ENCODE data around the gene TOP2A. TPM values are rescaled to one million over a fixed set of nuclear protein-coding genes. Genes with fewer than 3 reads are reported as not detected.

Gene TOP2A
- total RNA-seq, 3 donors from 2014 or later (not counting 1 experiment from before 2014, with no cell fraction given) = 2.0 to 6.4 (median 4.6) TPM

GRCh38 chr17:40352237-40352778 lies 65.4 kb downstream of the TOP2A start:
- H3K27ac Mint-ChIP-seq = peak overlapping the region; percentile 18 to 85
- Histone ChIP-seq H3K27me3 (ENCODE audit: control insufficient read depth, insufficient read depth, low read length) (no peaks in the 10 kb centered on the region), H3K4me3 (ENCODE audit: low read length) (no peak overlapping the region), H3K9me3 (ENCODE audit: control insufficient read depth, insufficient read depth, low read length) (no peaks in the 10 kb centered on the region), H3K27ac (ENCODE audit: low read length) (no peak overlapping the region), H3K36me3 (ENCODE audit: control insufficient read depth, insufficient read depth, low read length) (peaks cover 71% of the 10 kb centered on the region), H3K4me1 (ENCODE audit: control insufficient read depth, insufficient read depth, low read length) (peaks cover 59% of the 10 kb centered on the region)
- TF ChIP-seq CTCF (IDR thresholded peaks at IDR 0.05) = no peak
- 92% methylated on average over 7 of the region's 7 CpGs for WGBS (ENCODE audit: insufficient coverage)
- no peaks in the 10 kb centered on the region for H3K9me3 Mint-ChIP-seq
- ATAC-seq = no peak
- intact Hi-C loops (cut with micrococcal nuclease) = no loop called here
- no peaks in the 10 kb centered on the region for H3K27me3 Mint-ChIP-seq (ENCODE audit: low read depth in 2 of 2)
- no peaks in the 10 kb centered on the region for H3K36me3 Mint-ChIP-seq
- no peak for DNase-seq
- H3K4me3 Mint-ChIP-seq = peak overlapping the region; percentile 1
- H3K4me1 Mint-ChIP-seq = peaks cover 26 to 55% of the 10 kb centered on the region in 2 donors

- intact Hi-C loops (cut with micrococcal nuclease) = no loop called here
- ATAC-seq (no peak), DNase-seq (no peak)
- Histone ChIP-seq H3K4me3 (ENCODE audit: low read length) (no peak overlapping the region), H3K9me3 (ENCODE audit: control insufficient read depth, insufficient read depth, low read length) (no peaks in the 10 kb centered on the region), H3K4me1 (ENCODE audit: control insufficient read depth, insufficient read depth, low read length) (peaks cover 66% of the 10 kb centered on the region), H3K27ac (ENCODE audit: low read length) (no peak overlapping the region), H3K36me3 (ENCODE audit: control insufficient read depth, insufficient read depth, low read length) (peaks cover 71% of the 10 kb centered on the region), H3K27me3 (ENCODE audit: control insufficient read depth, insufficient read depth, low read length) (no peaks in the 10 kb centered on the region)
- peak overlapping the region; percentile 25 for H3K4me3 Mint-ChIP-seq
- WGBS (ENCODE audit: insufficient coverage) = 83% methylated on average over 26 of the region's 27 CpGs
- no peaks in the 10 kb centered on the region for H3K36me3 Mint-ChIP-seq
- no peaks in the 10 kb centered on the region for H3K9me3 Mint-ChIP-seq
- peak overlapping the region in 1 of 2 donors; percentile 85 for H3K27ac Mint-ChIP-seq
- peaks cover 32 to 62% of the 10 kb centered on the region in 2 donors for H3K4me1 Mint-ChIP-seq
- TF ChIP-seq CTCF (IDR thresholded peaks at IDR 0.05) = no peak
- H3K27me3 Mint-ChIP-seq (ENCODE audit: low read depth in 2 of 2) = no peaks in the 10 kb centered on the region
Measured at GRCh38 chr17:40351359-40352236, 66.1 kb downstream of the TOP2A start.

- intact Hi-C loops (cut with micrococcal nuclease) = no loop called here
- no peaks in the 10 kb centered on the region for H3K27me3 Mint-ChIP-seq (ENCODE audit: low read depth in 2 of 2)
- H3K27ac ChIP-seq (ENCODE audit: low read length) = no peak overlapping the region
- DNase-seq = no peak
- H3K4me3 Mint-ChIP-seq = no peak overlapping the region
- H3K36me3 Mint-ChIP-seq = no peaks in the 10 kb centered on the region
- no peaks in the 10 kb centered on the region for H3K9me3 ChIP-seq (ENCODE audit: control insufficient read depth, insufficient read depth, low read length)
- H3K4me1 Mint-ChIP-seq = peaks cover 38 to 70% of the 10 kb centered on the region in 2 donors
- no peaks in the 10 kb centered on the region for H3K9me3 Mint-ChIP-seq
- TF ChIP-seq CTCF (IDR thresholded peaks at IDR 0.05) = no peak
- ATAC-seq = no peak
- H3K27ac Mint-ChIP-seq = peak overlapping the region in 1 of 2 donors; percentile 97
- WGBS (ENCODE audit: insufficient coverage) = 86% methylated on average over 14 of the region's 17 CpGs
- no peak overlapping the region for H3K4me3 ChIP-seq (ENCODE audit: low read length)
- H3K4me1 ChIP-seq (ENCODE audit: control insufficient read depth, insufficient read depth, low read length) = peaks cover 74% of the 10 kb centered on the region
- H3K27me3 ChIP-seq (ENCODE audit: control insufficient read depth, insufficient read depth, low read length) = no peaks in the 10 kb centered on the region
- peaks cover 65% of the 10 kb centered on the region for H3K36me3 ChIP-seq (ENCODE audit: control insufficient read depth, insufficient read depth, low read length)
Measured at GRCh38 chr17:40350689-40351358, 66.9 kb downstream of the TOP2A start.

Measured in natural killer cell (primary cell).